Measurements from ENCODE around the gene TJP1.

The TJP1 gene

DNA sequence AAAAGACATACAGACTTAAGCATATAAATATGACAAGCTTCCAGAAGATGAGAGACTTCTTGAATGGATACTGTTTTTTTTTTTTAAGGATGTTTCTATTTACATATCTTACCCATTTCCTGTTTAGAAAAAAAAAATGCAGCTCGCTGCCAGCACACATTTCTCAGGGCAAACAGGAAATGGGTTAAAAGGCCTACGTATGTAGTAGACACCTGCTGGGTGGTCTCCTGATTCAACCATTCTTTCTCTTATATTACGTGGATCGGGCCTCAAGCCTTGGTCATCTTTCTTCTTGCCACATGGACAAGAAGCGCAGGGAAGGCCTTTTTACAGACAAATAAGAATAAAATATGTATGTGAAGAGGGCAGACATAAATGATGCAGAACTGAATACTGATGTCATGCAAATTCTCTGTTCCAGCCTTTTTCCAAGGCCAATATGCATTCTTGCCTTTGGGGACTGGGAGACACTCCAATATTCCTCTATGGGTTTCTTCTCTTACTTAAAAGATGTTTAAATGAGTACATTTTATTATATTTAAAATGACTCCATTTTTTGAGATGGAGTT is 35.0 kb upstream of the TJP1 start:
- H3K36me3 ChIP-seq (ENCODE audit: control insufficient read depth, insufficient read depth, low read length) = no peaks in the 10 kb centered on the region
- no peaks in the 10 kb centered on the region for H3K27me3 ChIP-seq (replicated peaks; ENCODE audit: control insufficient read depth, insufficient read depth, low read length)
- no peak overlapping the region for H3K4me3 ChIP-seq (replicated peaks; ENCODE audit: low read depth, low read length)
- no peak for DNase-seq (ENCODE audit: extremely low read depth, insufficient read length)
- TF ChIP-seq, protein P1, sequence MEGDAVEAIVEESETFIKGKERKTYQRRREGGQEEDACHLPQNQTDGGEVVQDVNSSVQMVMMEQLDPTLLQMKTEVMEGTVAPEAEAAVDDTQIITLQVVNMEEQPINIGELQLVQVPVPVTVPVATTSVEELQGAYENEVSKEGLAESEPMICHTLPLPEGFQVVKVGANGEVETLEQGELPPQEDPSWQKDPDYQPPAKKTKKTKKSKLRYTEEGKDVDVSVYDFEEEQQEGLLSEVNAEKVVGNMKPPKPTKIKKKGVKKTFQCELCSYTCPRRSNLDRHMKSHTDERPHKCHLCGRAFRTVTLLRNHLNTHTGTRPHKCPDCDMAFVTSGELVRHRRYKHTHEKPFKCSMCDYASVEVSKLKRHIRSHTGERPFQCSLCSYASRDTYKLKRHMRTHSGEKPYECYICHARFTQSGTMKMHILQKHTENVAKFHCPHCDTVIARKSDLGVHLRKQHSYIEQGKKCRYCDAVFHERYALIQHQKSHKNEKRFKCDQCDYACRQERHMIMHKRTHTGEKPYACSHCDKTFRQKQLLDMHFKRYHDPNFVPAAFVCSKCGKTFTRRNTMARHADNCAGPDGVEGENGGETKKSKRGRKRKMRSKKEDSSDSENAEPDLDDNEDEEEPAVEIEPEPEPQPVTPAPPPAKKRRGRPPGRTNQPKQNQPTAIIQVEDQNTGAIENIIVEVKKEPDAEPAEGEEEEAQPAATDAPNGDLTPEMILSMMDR (IDR thresholded peaks at IDR 0.05; ENCODE audit: insufficient read depth, low read length, poor library complexity, severe bottlenecking) = no peak

DNA sequence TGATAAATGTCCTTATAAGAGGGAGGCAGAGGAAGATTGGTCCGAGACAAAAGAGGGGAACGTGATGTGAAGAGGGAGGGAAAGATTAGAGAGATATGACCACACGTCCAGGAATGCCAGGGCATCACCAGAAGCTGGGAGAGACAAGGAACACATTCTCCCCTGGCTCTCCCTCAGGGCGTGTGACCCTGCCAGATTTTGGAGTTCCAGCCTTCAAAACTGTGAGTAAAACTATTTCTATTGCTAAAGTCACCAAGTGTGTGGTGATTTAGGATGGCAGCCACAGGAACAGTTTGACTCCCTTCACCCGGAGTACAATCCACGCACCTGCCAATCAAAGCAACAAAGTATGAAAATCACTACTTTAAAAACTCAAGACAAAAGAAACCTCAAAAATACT is 32.1 kb upstream of the TJP1 start:
- no peak overlapping the region for H3K4me3 ChIP-seq (replicated peaks; ENCODE audit: low read depth, low read length)
- H3K36me3 ChIP-seq (ENCODE audit: control insufficient read depth, insufficient read depth, low read length) = no peaks in the 10 kb centered on the region
- no peak for DNase-seq (ENCODE audit: extremely low read depth, insufficient read length)
- H3K27me3 ChIP-seq (replicated peaks; ENCODE audit: control insufficient read depth, insufficient read depth, low read length) = no peaks in the 10 kb centered on the region
- TF ChIP-seq, protein P1 (IDR thresholded peaks at IDR 0.05; ENCODE audit: insufficient read depth, low read length, poor library complexity, severe bottlenecking) = no peak

DNA sequence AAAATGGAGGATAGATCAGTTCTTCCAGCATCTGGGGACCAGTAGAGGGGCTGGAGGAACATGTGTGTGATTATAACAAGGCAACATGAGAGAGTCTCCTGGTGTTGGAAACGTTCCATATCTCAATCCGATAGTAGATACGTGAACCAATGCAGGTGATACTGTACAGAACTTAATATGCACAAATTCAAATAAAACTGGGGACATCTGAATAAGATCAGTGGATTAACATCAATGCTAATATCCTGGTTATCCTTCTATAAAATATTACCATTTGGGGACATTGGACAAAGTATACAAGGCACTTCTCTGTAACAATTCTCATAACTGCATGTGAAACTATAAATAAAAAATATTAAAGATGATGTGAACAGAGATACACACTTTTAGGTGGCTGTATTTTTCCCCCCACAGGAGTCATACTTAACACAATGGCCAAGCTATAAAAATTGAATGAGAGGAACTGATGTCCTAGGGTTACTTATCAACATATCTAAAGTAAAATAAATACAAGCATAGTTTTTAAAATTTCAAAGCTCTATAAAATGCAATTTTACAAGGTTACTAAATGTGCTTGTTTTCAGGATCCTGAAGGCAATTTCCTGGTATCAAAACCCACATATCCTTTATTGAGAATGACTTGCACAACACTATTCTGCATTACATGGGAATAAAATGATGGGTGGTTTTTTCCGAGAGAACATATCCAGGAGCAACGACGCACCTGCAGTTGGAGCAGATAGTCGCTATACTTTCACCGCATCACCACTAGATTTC is 31.1 kb upstream of the TJP1 start:
- no peak for DNase-seq (ENCODE audit: extremely low read depth, insufficient read length)
- Histone ChIP-seq H3K4me3 (replicated peaks; ENCODE audit: low read depth, low read length) (no peak overlapping the region), H3K36me3 (ENCODE audit: control insufficient read depth, insufficient read depth, low read length) (no peaks in the 10 kb centered on the region), H3K27me3 (replicated peaks; ENCODE audit: control insufficient read depth, insufficient read depth, low read length) (no peaks in the 10 kb centered on the region)
- TF ChIP-seq, protein P1 (IDR thresholded peaks at IDR 0.05; ENCODE audit: insufficient read depth, low read length, poor library complexity, severe bottlenecking) = no peak

DNA sequence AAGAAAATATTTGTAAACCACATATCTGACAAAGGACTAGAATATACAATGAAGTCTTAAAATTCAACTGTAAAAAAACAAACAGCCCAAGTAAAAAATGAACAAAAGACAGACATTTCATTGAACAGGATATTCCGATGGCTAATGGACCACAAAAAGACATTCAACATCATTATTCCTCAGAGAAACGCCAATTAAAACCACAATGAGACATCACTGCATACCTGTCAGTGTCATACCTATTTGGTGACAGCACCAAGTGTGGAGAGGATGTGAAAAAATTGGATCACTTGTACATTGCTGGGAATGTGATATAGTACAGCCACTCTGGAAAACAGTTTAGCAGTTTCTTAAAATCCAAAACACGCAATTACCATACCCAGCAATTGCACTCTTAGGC is 29.9 kb upstream of the TJP1 start:
- DNase-seq (ENCODE audit: extremely low read depth, insufficient read length) = no peak
- TF ChIP-seq, protein P1 (IDR thresholded peaks at IDR 0.05; ENCODE audit: insufficient read depth, low read length, poor library complexity, severe bottlenecking) = no peak
- no peaks in the 10 kb centered on the region for H3K27me3 ChIP-seq (replicated peaks; ENCODE audit: control insufficient read depth, insufficient read depth, low read length)

DNA sequence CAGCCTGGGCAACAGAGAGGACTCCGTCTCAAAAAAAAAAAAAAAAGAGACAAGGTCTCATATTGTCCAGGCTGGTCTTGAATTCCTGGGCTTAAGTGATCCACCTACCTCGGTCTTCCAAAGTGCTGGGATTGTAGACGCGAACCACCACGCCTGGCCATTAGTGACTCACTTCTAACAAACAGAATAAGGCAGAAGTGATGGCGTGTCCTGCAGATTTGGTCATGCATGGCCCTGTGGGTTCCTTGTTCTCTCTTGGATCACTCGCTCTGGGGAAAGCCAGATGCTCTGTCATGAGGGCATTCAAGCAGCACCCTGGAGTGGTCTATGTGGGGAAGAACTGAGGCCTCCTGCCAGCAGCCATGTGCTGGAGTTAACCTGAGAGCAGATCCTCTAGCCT is 27.4 kb upstream of the TJP1 start:
- H3K4me3 ChIP-seq (replicated peaks; ENCODE audit: low read depth, low read length) = no peak overlapping the region
- no peak for DNase-seq (ENCODE audit: extremely low read depth, insufficient read length)
- H3K36me3 ChIP-seq (ENCODE audit: control insufficient read depth, insufficient read depth, low read length) = no peaks in the 10 kb centered on the region
- no peaks in the 10 kb centered on the region for H3K27me3 ChIP-seq (replicated peaks; ENCODE audit: control insufficient read depth, insufficient read depth, low read length)
- TF ChIP-seq, protein P1 (IDR thresholded peaks at IDR 0.05; ENCODE audit: insufficient read depth, low read length, poor library complexity, severe bottlenecking) = no peak

More for the DNA sequence above, 29.9 kb upstream of the TJP1 start:
- Histone ChIP-seq H3K4me3 (replicated peaks; ENCODE audit: low read depth, low read length) (no peak overlapping the region), H3K36me3 (ENCODE audit: control insufficient read depth, insufficient read depth, low read length) (no peaks in the 10 kb centered on the region)

Data from GM06990 (cell line).